Upper lobe of left lung (tissue), 6 donors: Measurements from ENCODE around the gene PPBP. TPM values are rescaled to one million over a fixed set of nuclear protein-coding genes. Genes with fewer than 3 reads are reported as not detected.

Source experiments
- ATAC-seq, 2 donors: fragments of 200-7000 bp; cut with Tn5 transposase; one replicate each; pipeline ENCODE4 v1.9.1; 2022; ENCODE audit warnings: mild to moderate bottlenecking in 2 of 2, moderate library complexity in 2 of 2; ENCODE audit not compliant: low FRiP score in 2 of 2
- DNase-seq, 2 donors: peaks; one replicate each; pipeline ENCODE4 v3.0.0-alpha.2; 2019 to 2020
- H3K27ac ChIP-seq, 4 donors: fragments of 200-600 bp; sonication (generic); one replicate each; pipeline ENCODE4 v1.5.1; 2016 to 2019
- H3K27me3 ChIP-seq, 4 donors: fragments of 200-600 bp; sonication (generic); one replicate each; pipeline ENCODE4 v1.5.1; 2017 to 2019
- H3K36me3 ChIP-seq, 4 donors: fragments of 200-600 bp; sonication (generic); one replicate each; pipeline ENCODE4 v1.5.1; 2016 to 2019
- H3K4me1 ChIP-seq, 4 donors: fragments of 200-600 bp; sonication (generic); one replicate each; pipeline ENCODE4 v1.5.1; 2018 to 2019
- H3K4me3 ChIP-seq, 4 donors: fragments of 200-600 bp; sonication (generic); one replicate each; pipeline ENCODE4 v1.5.1; 2017 to 2019; ENCODE audit warnings: mild to moderate bottlenecking in 2 of 4, moderate library complexity in 1 of 4
- H3K9me3 ChIP-seq, 4 donors: fragments of 200-600 bp; sonication (generic); one replicate each; pipeline ENCODE4 v1.5.1; 2018 to 2019
- EP300 ChIP-seq, 4 donors: sonication (generic); formaldehyde crosslinking; IDR thresholded peaks; one replicate each; pipeline ENCODE4 v1.5.1; 2017; ENCODE audit warnings: antibody characterized with exemption in 4 of 4, control low read depth in 2 of 4
- POLR2A ChIP-seq, 4 donors: fragments of 450-650 bp; IDR thresholded peaks; one replicate each; pipeline ENCODE4 v1.5.1; 2016 to 2017; ENCODE audit warnings: antibody characterized with exemption in 4 of 4, mild to moderate bottlenecking in 2 of 4
- POLR2AphosphoS5 ChIP-seq, 2 donors: sonication (generic); formaldehyde crosslinking; IDR thresholded peaks; one replicate each; pipeline ENCODE4 v1.5.1; 2017; ENCODE audit warnings: antibody characterized with exemption in 2 of 2
- WGBS, 2 donors: methylation state at CpG; one replicate each; pipeline ENCODE4 v1.1.5; 2017 to 2018; 5-methylcytosine and 5-hydroxymethylcytosine counted together
- total RNA-seq, 6 donors: library from RNA; depleted of rRNA in 4 of 6; stranded (reverse); fragments of >200 nt in 4 of 6; gene quantifications; one replicate each; pipeline versions ENCODE4 v1.1.0 to v1.2.1, GENCODE V29; 2016 to 2021
- TF ChIP-seq, protein P1 (sequence below), 6 experiments: fragments of 450-650 bp in 4 of 6; fragments of 200-600 bp in 2 of 6; sonication (generic) in 2 of 6; IDR thresholded peaks; one replicate each; pipeline ENCODE4 v1.5.1; 2016 to 2019; ENCODE audit warnings: antibody characterized with exemption in 6 of 6
- donor health status: DM: no; HTN: no; CAD: no; lungs with moderate emphysema.
- donor health status: DM: no; HTN: yes; CAD: no; lungs with severe emphysema.

PPBP gene
- total RNA-seq, 6 donors from 2014 or later: 1.4 to 32.2 (median 6.0) TPM; not detected in 1

GRCh38 chr4:74012130-74012529, 24.1 kb upstream of the PPBP start:
- Histone ChIP-seq H3K9me3 (no peaks in the 10 kb centered on the region), H3K4me3 (no peak overlapping the region), H3K4me1 (no peaks in the 10 kb centered on the region), H3K27me3 (no peaks in the 10 kb centered on the region), H3K27ac (no peak overlapping the region), H3K36me3 (no peaks in the 10 kb centered on the region)
- WGBS, 2 donors: 47 to 52% methylated on average over 4 of the region's 4 CpGs
- ATAC-seq (peak in 1 of 2 donors; percentile 43), DNase-seq (no peak)
- peak in 1 of 4 donors; percentile 57 for TF ChIP-seq EP300 (IDR thresholded peaks at IDR 0.05)
- TF ChIP-seq POLR2AphosphoS5 (IDR thresholded peaks at IDR 0.05): no peak

DNA sequence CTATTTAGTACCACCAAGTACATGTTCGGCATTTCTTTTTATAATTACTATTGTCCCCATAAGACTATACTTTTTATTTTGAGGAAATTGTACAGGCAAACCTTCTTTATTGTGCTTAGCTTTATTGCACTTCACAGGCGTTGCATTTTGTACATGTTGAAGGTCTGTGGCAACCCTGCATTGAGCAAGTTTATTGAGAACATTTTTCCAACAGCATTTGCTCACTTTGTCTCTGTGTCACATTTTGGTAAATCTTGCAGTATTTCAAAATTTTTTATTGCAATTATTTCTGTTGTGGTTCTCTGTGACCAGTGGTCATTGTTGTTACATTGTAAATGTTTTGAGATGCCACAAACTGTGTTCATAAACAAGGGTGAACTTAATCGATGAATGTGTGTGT, 21.3 kb upstream of the PPBP start:
- ATAC-seq (no peak), DNase-seq (no peak)
- H3K9me3 ChIP-seq: no peaks in the 10 kb centered on the region
- 83 to 86% methylated on average over 3 of the region's 3 CpGs for WGBS, 2 donors
- no peak overlapping the region for H3K4me3 ChIP-seq
- no peak overlapping the region for H3K27ac ChIP-seq
- no peaks in the 10 kb centered on the region for H3K27me3 ChIP-seq
- H3K4me1 ChIP-seq: peaks cover 0 to 3% (median 0%) of the 10 kb centered on the region in 4 donors
- no peaks in the 10 kb centered on the region for H3K36me3 ChIP-seq
- TF ChIP-seq, protein P1, sequence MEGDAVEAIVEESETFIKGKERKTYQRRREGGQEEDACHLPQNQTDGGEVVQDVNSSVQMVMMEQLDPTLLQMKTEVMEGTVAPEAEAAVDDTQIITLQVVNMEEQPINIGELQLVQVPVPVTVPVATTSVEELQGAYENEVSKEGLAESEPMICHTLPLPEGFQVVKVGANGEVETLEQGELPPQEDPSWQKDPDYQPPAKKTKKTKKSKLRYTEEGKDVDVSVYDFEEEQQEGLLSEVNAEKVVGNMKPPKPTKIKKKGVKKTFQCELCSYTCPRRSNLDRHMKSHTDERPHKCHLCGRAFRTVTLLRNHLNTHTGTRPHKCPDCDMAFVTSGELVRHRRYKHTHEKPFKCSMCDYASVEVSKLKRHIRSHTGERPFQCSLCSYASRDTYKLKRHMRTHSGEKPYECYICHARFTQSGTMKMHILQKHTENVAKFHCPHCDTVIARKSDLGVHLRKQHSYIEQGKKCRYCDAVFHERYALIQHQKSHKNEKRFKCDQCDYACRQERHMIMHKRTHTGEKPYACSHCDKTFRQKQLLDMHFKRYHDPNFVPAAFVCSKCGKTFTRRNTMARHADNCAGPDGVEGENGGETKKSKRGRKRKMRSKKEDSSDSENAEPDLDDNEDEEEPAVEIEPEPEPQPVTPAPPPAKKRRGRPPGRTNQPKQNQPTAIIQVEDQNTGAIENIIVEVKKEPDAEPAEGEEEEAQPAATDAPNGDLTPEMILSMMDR (IDR thresholded peaks at IDR 0.05): no peak
- TF ChIP-seq POLR2AphosphoS5 (IDR thresholded peaks at IDR 0.05) (peak in 1 of 2 donors; percentile 35), EP300 (IDR thresholded peaks at IDR 0.05) (peak in 1 of 4 donors; percentile 84), POLR2A (IDR thresholded peaks at IDR 0.05) (no peak)

DNA sequence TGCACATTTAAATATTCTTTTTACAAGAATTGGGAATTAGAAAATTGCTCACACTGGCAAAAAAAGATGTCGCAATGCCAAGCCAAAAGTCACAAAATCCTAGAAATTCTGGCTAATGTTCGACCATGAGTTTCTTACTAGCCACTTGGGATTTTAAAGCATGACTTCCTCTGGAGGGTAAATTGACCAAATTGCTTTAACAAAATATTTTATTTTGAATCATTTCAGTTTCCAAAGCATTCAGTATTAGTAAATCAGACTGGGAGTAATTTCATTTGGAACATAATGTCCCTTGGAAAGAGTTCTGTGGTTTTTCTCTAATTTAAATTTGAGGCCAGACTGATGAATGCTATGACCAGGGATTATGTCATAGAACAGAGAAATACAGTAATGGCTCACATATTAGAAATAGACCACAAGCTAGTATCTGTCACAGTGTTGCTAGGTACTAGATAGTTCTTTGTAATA, 18.1 kb upstream of the PPBP start:
- Histone ChIP-seq H3K4me1 (peaks cover 0 to 3% (median 0%) of the 10 kb centered on the region in 4 donors), H3K27ac (no peak overlapping the region), H3K36me3 (no peaks in the 10 kb centered on the region), H3K9me3 (no peaks in the 10 kb centered on the region), H3K27me3 (no peaks in the 10 kb centered on the region), H3K4me3 (no peak overlapping the region)
- WGBS, 2 donors: 64 to 73% methylated on average over 2 of the region's 2 CpGs
- TF ChIP-seq POLR2A (IDR thresholded peaks at IDR 0.05) (no peak), EP300 (IDR thresholded peaks at IDR 0.05) (peak in 1 of 4 donors; percentile 11)
- DNase-seq (no peak), ATAC-seq (peak in 1 of 2 donors; percentile 94)

DNA sequence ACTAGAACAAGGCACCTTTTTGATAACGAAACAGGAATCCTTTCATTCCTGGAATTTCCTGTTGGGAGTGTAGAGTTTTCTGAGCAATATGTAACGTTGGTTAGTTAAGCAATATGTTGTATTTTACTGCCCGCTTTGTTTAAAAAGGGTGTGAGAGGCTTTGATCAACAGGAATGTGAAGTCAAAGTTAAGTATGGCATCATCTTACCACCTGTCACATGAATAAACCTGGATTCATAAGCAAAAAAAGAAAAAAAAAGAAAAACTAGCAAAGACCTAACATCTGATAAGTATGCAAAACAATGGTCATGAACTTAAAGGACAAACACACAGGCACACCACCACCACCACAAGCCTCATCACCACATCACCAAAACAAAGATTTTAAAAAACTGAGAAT, 17.5 kb upstream of the PPBP start:
- peak in 1 of 2 donors; percentile 34 for ATAC-seq
- no peaks in the 10 kb centered on the region for H3K9me3 ChIP-seq
- DNase-seq: no peak
- peaks cover 0 to 3% (median 0%) of the 10 kb centered on the region in 4 donors for H3K4me1 ChIP-seq
- no peak for TF ChIP-seq POLR2AphosphoS5 (IDR thresholded peaks at IDR 0.05)
- TF ChIP-seq, protein P1 (IDR thresholded peaks at IDR 0.05): no peak
- no peak for TF ChIP-seq EP300 (IDR thresholded peaks at IDR 0.05)
- TF ChIP-seq POLR2A (IDR thresholded peaks at IDR 0.05): no peak
- H3K27ac ChIP-seq: no peak overlapping the region
- no peaks in the 10 kb centered on the region for H3K36me3 ChIP-seq
- H3K27me3 ChIP-seq: no peaks in the 10 kb centered on the region
- WGBS, 2 donors: 20 to 35% methylated on average over 3 of the region's 3 CpGs
- no peak overlapping the region for H3K4me3 ChIP-seq

DNA sequence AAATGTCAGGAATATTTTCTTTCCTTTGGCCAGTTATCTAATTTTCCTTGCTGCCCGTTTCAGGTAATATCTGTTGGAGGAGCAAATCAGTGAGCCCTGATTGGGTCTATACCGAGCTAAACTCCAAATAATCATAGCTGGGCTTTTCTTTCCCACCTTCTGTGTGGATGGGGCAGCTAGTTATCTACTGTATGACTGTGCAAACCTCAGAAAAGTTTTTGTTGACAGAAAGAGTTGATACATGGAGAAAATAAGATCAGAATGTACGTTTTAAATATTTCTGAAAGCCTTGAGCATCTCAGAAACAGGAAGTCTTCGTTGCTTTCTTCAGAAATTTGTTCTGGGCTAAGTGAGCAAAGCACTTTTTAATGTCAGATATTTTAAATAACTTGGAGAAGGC, 16.7 kb upstream of the PPBP start:
- TF ChIP-seq, protein P1 (IDR thresholded peaks at IDR 0.05): no peak
- TF ChIP-seq EP300 (IDR thresholded peaks at IDR 0.05) (no peak), POLR2AphosphoS5 (IDR thresholded peaks at IDR 0.05) (no peak), POLR2A (IDR thresholded peaks at IDR 0.05) (no peak)
- no peak for DNase-seq
- Histone ChIP-seq H3K27ac (no peak overlapping the region), H3K4me1 (peaks cover 0 to 3% (median 0%) of the 10 kb centered on the region in 4 donors), H3K9me3 (no peaks in the 10 kb centered on the region), H3K27me3 (no peaks in the 10 kb centered on the region), H3K36me3 (no peaks in the 10 kb centered on the region), H3K4me3 (no peak overlapping the region)
- no peak for ATAC-seq
- 49 to 54% methylated on average over 4 of the region's 4 CpGs for WGBS, 2 donors

- H3K9me3 ChIP-seq: no peaks in the 10 kb centered on the region
- ATAC-seq: no peak
- no peak for DNase-seq
- peaks cover 7 to 11% (median 8%) of the 10 kb centered on the region in 4 donors for H3K4me1 ChIP-seq
- no peaks in the 10 kb centered on the region for H3K27me3 ChIP-seq
- TF ChIP-seq, protein P1 (IDR thresholded peaks at IDR 0.05): no peak
- TF ChIP-seq EP300 (IDR thresholded peaks at IDR 0.05) (no peak), POLR2AphosphoS5 (IDR thresholded peaks at IDR 0.05) (no peak), POLR2A (IDR thresholded peaks at IDR 0.05) (no peak)
- H3K36me3 ChIP-seq: no peaks in the 10 kb centered on the region
- 83 to 85% methylated on average over 6 of the region's 6 CpGs for WGBS, 2 donors
- no peak overlapping the region for H3K4me3 ChIP-seq
- no peak overlapping the region for H3K27ac ChIP-seq
These were observed 12.3 kb upstream of the PPBP start for GRCh38 chr4:74000301-74000700.
